Vagina (tissue), 2 donors: ENCODE data around the gene ANKS1B.

Experiments used
- POLR2A ChIP-seq, 2 donors: fragments of 450-650 bp; IDR thresholded peaks; one replicate each; pipeline ENCODE4 v1.6.1; 2017; ENCODE audit warnings: antibody characterized with exemption in 2 of 2, mild to moderate bottlenecking in 2 of 2, moderate library complexity in 2 of 2
- TF ChIP-seq, protein P1 (sequence below), 3 experiments: fragments of 450-650 bp in 2 of 3; fragments of 200-600 bp in 1 of 3; sonication (generic) in 1 of 3; IDR thresholded peaks; one replicate each; pipeline ENCODE4 v1.5.1; 2017 to 2019; ENCODE audit warnings: antibody characterized with exemption in 3 of 3, mild to moderate bottlenecking in 2 of 3, moderate library complexity in 2 of 3

DNA sequence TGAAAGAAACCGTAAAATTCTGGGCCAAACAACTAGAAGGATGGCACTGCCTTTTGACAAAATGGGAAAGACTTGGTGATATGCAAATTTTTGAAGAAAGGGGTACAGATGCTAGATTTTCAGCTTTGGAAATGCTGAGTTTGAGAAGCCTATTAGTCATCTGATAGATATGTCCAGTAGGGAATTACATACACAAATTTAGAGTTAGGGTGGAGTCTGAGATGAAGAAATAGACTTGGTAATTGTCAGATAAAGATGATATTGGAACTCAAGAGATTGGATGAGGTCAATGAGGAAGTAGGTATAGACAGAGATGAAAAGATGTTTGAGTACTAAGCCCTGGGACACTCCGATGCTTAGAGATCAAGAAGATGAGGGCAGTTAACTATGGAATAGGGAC is 184.1 kb downstream of the ANKS1B start:
- TF ChIP-seq, protein P1, sequence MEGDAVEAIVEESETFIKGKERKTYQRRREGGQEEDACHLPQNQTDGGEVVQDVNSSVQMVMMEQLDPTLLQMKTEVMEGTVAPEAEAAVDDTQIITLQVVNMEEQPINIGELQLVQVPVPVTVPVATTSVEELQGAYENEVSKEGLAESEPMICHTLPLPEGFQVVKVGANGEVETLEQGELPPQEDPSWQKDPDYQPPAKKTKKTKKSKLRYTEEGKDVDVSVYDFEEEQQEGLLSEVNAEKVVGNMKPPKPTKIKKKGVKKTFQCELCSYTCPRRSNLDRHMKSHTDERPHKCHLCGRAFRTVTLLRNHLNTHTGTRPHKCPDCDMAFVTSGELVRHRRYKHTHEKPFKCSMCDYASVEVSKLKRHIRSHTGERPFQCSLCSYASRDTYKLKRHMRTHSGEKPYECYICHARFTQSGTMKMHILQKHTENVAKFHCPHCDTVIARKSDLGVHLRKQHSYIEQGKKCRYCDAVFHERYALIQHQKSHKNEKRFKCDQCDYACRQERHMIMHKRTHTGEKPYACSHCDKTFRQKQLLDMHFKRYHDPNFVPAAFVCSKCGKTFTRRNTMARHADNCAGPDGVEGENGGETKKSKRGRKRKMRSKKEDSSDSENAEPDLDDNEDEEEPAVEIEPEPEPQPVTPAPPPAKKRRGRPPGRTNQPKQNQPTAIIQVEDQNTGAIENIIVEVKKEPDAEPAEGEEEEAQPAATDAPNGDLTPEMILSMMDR (IDR thresholded peaks at IDR 0.05): no peak
- no peak for TF ChIP-seq POLR2A (IDR thresholded peaks at IDR 0.05)
